K562 (cell line): Measurements from ENCODE around the gene C16orf92. TPM values are rescaled to one million over a fixed set of nuclear protein-coding genes. Genes with fewer than 3 reads are reported as not detected.

Experiments used
- ATAC-seq: fragments of 200-7000 bp; cut with Tn5 transposase; 3 replicates; pipeline ENCODE4 v1.9.1; 2020; ENCODE audit warnings: moderate library complexity
- BruUV-seq: library from RNA; stranded (reverse); fragments of 400-500 nt; replicated peaks from 2 replicates; lab custom pipeline; 2021; lab: Mats Ljungman, UMichigan
- CTCF ChIA-PET: fragments of 300-600 bp; formaldehyde crosslinking; extraction: SDS; loops from one replicate; lab custom pipeline; 2021; ENCODE audit warnings: low intra/inter-chr PET ratio; lab: Yijun Ruan, JAX
- POLR2A ChIA-PET: fragments of 300-600, 350-650 bp; sonication (Branson Sonifier 250); formaldehyde crosslinking; extraction: SDS; loops from one replicate; lab custom pipeline; 2021; ENCODE audit warnings: antibody characterized with exemption, inconsistent platforms; lab: Yijun Ruan, JAX
- DNase-seq, 4 experiments: peaks; one replicate each; pipeline versions ENCODE4 v3.0.0 to v3.0.0-alpha.2; 2011 to 2018; ENCODE audit warnings: low spot score in 3 of 4, mixed read lengths in 3 of 4; ENCODE audit errors: extremely low read depth in 1 of 4
- FAIRE-seq: peaks from 2 replicates; lab custom pipeline; 2011; peaks lifted over from hg19 to GRCh38; lab: Jason Lieb, UNC
- H2AFZ ChIP-seq: 2 replicates; pipeline ENCODE4 v1.6.0; 2011; ENCODE audit warnings: low read depth, low read length, control low read depth, inconsistent platforms
- H3K27ac ChIP-seq: fragments of 200-600 bp; 3 replicates; pipeline ENCODE4 v1.8.0; 2011; ENCODE audit warnings: low read depth, mild to moderate bottlenecking, control low read depth, inconsistent platforms, low read length, moderate library complexity, mixed read lengths; ENCODE audit errors: extremely low read depth
- H3K27me3 ChIP-seq, 2 experiments: fragments of 300-600 bp in 1 of 2; 2 replicates in 1 of 2; 3 replicates in 1 of 2; pipeline versions ENCODE4 v1.6.0 to v1.8.0; 2011; ENCODE audit warnings: inconsistent platforms in 2 of 2, low read length in 2 of 2, mild to moderate bottlenecking in 1 of 2, mixed read lengths in 1 of 2, moderate library complexity in 1 of 2; ENCODE audit not compliant: control insufficient read depth in 2 of 2, insufficient read depth in 2 of 2
- H3K36me3 ChIP-seq: fragments of 300-600 bp; 3 replicates; pipeline ENCODE4 v1.8.0; 2011; ENCODE audit warnings: mild to moderate bottlenecking, low read length, inconsistent platforms; ENCODE audit not compliant: control insufficient read depth, insufficient read depth
- H3K4me1 ChIP-seq, 2 experiments: fragments of 200-600 bp in 1 of 2; replicated peaks in 1 of 2; 2 replicates in 1 of 2; 3 replicates in 1 of 2; pipeline versions ENCODE4 v1.5.1 to v1.8.0; 2011; ENCODE audit warnings: inconsistent platforms in 2 of 2, low read length in 2 of 2, mild to moderate bottlenecking in 1 of 2, mixed read lengths in 1 of 2, moderate library complexity in 1 of 2; ENCODE audit not compliant: control insufficient read depth in 2 of 2, insufficient read depth in 2 of 2
- H3K4me2 ChIP-seq: 2 replicates; pipeline ENCODE4 v1.6.1; 2011; ENCODE audit warnings: low read length, control low read depth, inconsistent platforms, mixed read lengths; ENCODE audit not compliant: insufficient read depth
- H3K4me3 ChIP-seq: fragments of 200-600 bp; sonication (generic), shearing (Covaris generic); 2 replicates; pipeline ENCODE4 v1.5.1; 2016; ENCODE audit warnings: control low read depth, inconsistent platforms
- H3K79me2 ChIP-seq: fragments of 200-600 bp; 3 replicates; pipeline ENCODE4 v1.8.0; 2011; ENCODE audit warnings: low read length, inconsistent platforms; ENCODE audit not compliant: control insufficient read depth, insufficient read depth
- H3K9ac ChIP-seq, 2 experiments: 2 replicates each; pipeline versions ENCODE4 v1.6.0 to v1.6.1; 2011; ENCODE audit warnings: low read depth in 2 of 2, low read length in 2 of 2, control low read depth in 1 of 2, inconsistent platforms in 1 of 2, mild to moderate bottlenecking in 1 of 2, mixed read lengths in 1 of 2; ENCODE audit not compliant: insufficient read depth in 1 of 2
- H3K9me1 ChIP-seq: one replicate; pipeline ENCODE4 v1.6.0; 2011; ENCODE audit warnings: inconsistent platforms, mild to moderate bottlenecking, low read length, moderate library complexity; ENCODE audit not compliant: control insufficient read depth, insufficient read depth
- H3K9me3 ChIP-seq: replicated peaks from 2 replicates; pipeline ENCODE4 v1.5.1; 2011; ENCODE audit warnings: low read depth, low read length, inconsistent platforms; ENCODE audit not compliant: control insufficient read depth, insufficient read depth
- H4K20me1 ChIP-seq: replicated peaks from 2 replicates; pipeline ENCODE4 v1.6.1; 2011; ENCODE audit warnings: low read length, inconsistent platforms, mixed read lengths; ENCODE audit not compliant: control insufficient read depth, insufficient read depth
- GTF3C2 ChIP-seq: IDR thresholded peaks from 3 replicates; pipeline ENCODE4 v1.6.1; 2011; ENCODE audit warnings: borderline replicate concordance, mild to moderate bottlenecking, moderate library complexity; ENCODE audit not compliant: insufficient read length; ENCODE audit errors: extremely low read depth
- MYNN ChIP-seq, 2 experiments: sonication (generic); formaldehyde crosslinking in 1 of 2; IDR thresholded peaks; 2 replicates each; pipeline versions ENCODE4 v1.5.0 to v1.6.1; 2016 to 2020; ENCODE audit warnings: antibody characterized with exemption in 1 of 2, missing genetic modification reagents in 1 of 2
- NFIC ChIP-seq: fragments of 450-650 bp; IDR thresholded peaks from 2 replicates; pipeline ENCODE4 v1.6.1; 2017; ENCODE audit warnings: mild to moderate bottlenecking, inconsistent platforms
- SNIP1 ChIP-seq: fragments of 450-650 bp; IDR thresholded peaks from 2 replicates; pipeline ENCODE4 v1.7.1; 2017; ENCODE audit warnings: low read depth, mild to moderate bottlenecking
- ZKSCAN1 ChIP-seq: fragments of 150-350 bp; IDR thresholded peaks from 2 replicates; pipeline ENCODE4 v1.6.1; 2016; ENCODE audit warnings: low read depth, low read length
- ZNF253 ChIP-seq: fragments of 250-450 bp; sonication (Bioruptor Pico); conservative IDR thresholded peaks from 2 replicates; pipeline ENCODE4 v1.6.1; 2021; ENCODE audit warnings: mild to moderate bottlenecking
- ZNF324 ChIP-seq: fragments of 250-450 bp; sonication (Bioruptor Pico); IDR thresholded peaks from 2 replicates; pipeline ENCODE4 v1.4.0; 2020; ENCODE audit warnings: mild to moderate bottlenecking
- WGBS: fragments of 100-300 bp; shearing (Covaris generic); methylation state at CpG from one replicate; pipeline ENCODE4 v1.1.6; 2016; ENCODE audit warnings: low coverage, mixed read lengths; ENCODE audit not compliant: insufficient coverage; ENCODE audit errors: missing lambda C conversion rate; 5-methylcytosine and 5-hydroxymethylcytosine counted together
- in situ Hi-C: fragments of 300-500 bp; cut with MboI; formaldehyde crosslinking; loops from 4 replicates; pipeline ENCODE4 v1.15.0; 2018; ENCODE audit warnings: inconsistent platforms, mixed read lengths
- intact Hi-C: fragments of 100-400 bp; cut with micrococcal nuclease; formaldehyde crosslinking; loops from 2 replicates; pipeline ENCODE4 v1.14.2; 2022
- polyA plus RNA-seq, 8 experiments: library from polyadenylated mRNA; depleted of rRNA in 4 of 8; stranded (reverse) in 5 of 8; unstranded in 3 of 8; fragments of >200 nt; fragmentation: Nextera tagmentation in 2 of 8; fragmentation: Illumina TruSeq in 1 of 8; extraction: Ambion mirVana in 2 of 8; extraction: Trizol in 1 of 8; gene quantifications; 2 replicates each; pipeline versions ENCODE4 v1.2.1 to v1.2.3, GENCODE V29; 2011 to 2014; ENCODE audit warnings: inconsistent platforms in 1 of 8, missing spikeins in 1 of 8
- total RNA-seq, 7 experiments: library from RNA; depleted of rRNA in 6 of 7; stranded (reverse); fragments of >200 nt in 6 of 7; fragmentation: Illumina TruSeq in 2 of 7; extraction: Trizol in 2 of 7; gene quantifications; 2 replicates each; pipeline versions ENCODE4 v1.2.1 to v1.2.3, GENCODE V29; 2011 to 2021; ENCODE audit warnings: low replicate concordance in 1 of 7
- TF ChIP-seq, protein P1 (sequence below): sonication (generic); formaldehyde crosslinking; IDR thresholded peaks from 2 replicates; pipeline ENCODE4 v1.9.0; 2022; ENCODE audit warnings: mild to moderate bottlenecking, missing genetic modification reagents
- TF ChIP-seq, protein P2 (sequence below): sonication (generic); formaldehyde crosslinking; IDR thresholded peaks from 2 replicates; pipeline ENCODE4 v1.8.1; 2022; ENCODE audit warnings: missing genetic modification reagents
- TF ChIP-seq, protein P3 (sequence below), 2 experiments: fragments of 450-650 bp; IDR thresholded peaks; 2 replicates each; pipeline ENCODE4 v1.6.1; 2016
- TF ChIP-seq, protein P4 (sequence below): fragments of 250-450 bp; sonication (Bioruptor Pico); IDR thresholded peaks from 2 replicates; pipeline ENCODE4 v1.5.0; 2021; ENCODE audit warnings: mild to moderate bottlenecking, moderate library complexity

Gene C16orf92
- total and polyA plus RNA-seq, 9 of the 15 experiments (the other 6 are each of a cell fraction or from before 2014, with no cell fraction given) = not detected

DNA sequence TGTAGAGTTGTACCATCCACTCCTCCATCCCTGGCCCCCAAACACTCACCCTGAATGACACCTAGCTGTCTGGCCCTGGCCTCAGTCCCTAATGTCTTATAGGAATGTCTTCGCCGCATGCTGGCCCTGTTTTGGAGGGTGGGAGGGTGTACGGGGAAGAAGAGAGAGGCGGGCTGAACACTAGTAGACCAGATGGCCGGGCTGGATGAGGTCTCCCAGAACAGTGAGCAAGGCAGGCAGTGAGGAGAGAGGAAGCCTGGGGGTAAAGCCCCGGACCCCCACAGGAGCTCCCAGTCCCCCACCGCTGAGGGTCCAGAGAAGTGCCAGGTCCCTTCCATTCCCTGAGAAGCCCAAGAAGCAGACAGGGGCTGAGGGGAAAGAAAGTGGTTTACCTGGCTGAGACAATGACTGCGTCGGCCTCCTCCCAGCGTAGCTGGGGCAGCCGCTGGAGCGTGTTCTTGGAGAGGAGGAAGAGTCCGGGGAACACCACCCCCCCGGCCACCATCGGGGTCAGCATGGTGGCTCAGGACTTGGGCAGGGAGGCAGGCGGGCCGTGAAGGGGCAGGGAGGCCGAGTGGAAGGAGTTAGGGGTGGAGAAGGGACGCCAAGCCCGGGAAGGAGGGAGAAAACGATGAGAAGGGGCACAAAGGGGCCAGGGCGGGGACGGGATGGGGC, 7.2 kb downstream of the C16orf92 start:
- CTCF ChIA-PET = no interaction called here
- intact Hi-C loops (no loop called here), in situ Hi-C loops (no loop called here)
- no TSS peak for BruUV-seq
- Histone ChIP-seq H3K27me3 (peaks cover 16 to 67% of the 10 kb centered on the region in 2 experiments; a peak in 4 of 5 replicates), H3K9me1 (peaks cover 4% of the 10 kb centered on the region), H3K27ac (no peak overlapping the region), H3K4me2 (no peak overlapping the region), H3K79me2 (no peaks in the 10 kb centered on the region), H3K4me1 (peaks cover 0 to 31% of the 10 kb centered on the region in 2 experiments; a peak in 2 of 5 replicates), H4K20me1 (peaks cover 13% of the 10 kb centered on the region; the same call in 1 of the 2 replicates), H2AFZ (no peak overlapping the region), H3K9ac (no peak overlapping the region), H3K4me3 (no peak overlapping the region), H3K36me3 (no peaks in the 10 kb centered on the region), H3K9me3 (no peaks in the 10 kb centered on the region)
- WGBS = 21% methylated on average over 6 of the region's 23 CpGs
- no peak for FAIRE-seq
- DNase-seq = no peak
- POLR2A ChIA-PET = interaction anchor here (0.6 kb wide), 1 partner anchor 47 kb away, joined by 3 read pairs; no protein-coding TSS in a partner anchor
- ATAC-seq = no peak
- TF ChIP-seq GTF3C2 (no peak), NFIC (no peak), ZKSCAN1 (no peak), ZNF324 (CRISPR knock-in tag) (no peak), MYNN (IDR thresholded peaks at IDR 0.05) (no peak), MYNN (CRISPR knock-in tag; IDR thresholded peaks at IDR 0.05) (no peak), SNIP1 (no peak), ZNF253 (CRISPR knock-in tag) (no peak)
- TF ChIP-seq, protein P1, sequence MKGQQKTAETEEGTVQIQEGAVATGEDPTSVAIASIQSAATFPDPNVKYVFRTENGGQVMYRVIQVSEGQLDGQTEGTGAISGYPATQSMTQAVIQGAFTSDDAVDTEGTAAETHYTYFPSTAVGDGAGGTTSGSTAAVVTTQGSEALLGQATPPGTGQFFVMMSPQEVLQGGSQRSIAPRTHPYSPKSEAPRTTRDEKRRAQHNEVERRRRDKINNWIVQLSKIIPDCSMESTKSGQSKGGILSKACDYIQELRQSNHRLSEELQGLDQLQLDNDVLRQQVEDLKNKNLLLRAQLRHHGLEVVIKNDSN (CRISPR knock-in tag) = no peak
- TF ChIP-seq, protein P2, sequence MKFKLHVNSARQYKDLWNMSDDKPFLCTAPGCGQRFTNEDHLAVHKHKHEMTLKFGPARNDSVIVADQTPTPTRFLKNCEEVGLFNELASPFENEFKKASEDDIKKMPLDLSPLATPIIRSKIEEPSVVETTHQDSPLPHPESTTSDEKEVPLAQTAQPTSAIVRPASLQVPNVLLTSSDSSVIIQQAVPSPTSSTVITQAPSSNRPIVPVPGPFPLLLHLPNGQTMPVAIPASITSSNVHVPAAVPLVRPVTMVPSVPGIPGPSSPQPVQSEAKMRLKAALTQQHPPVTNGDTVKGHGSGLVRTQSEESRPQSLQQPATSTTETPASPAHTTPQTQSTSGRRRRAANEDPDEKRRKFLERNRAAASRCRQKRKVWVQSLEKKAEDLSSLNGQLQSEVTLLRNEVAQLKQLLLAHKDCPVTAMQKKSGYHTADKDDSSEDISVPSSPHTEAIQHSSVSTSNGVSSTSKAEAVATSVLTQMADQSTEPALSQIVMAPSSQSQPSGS (CRISPR knock-in tag) = no peak
- TF ChIP-seq, protein P3, sequence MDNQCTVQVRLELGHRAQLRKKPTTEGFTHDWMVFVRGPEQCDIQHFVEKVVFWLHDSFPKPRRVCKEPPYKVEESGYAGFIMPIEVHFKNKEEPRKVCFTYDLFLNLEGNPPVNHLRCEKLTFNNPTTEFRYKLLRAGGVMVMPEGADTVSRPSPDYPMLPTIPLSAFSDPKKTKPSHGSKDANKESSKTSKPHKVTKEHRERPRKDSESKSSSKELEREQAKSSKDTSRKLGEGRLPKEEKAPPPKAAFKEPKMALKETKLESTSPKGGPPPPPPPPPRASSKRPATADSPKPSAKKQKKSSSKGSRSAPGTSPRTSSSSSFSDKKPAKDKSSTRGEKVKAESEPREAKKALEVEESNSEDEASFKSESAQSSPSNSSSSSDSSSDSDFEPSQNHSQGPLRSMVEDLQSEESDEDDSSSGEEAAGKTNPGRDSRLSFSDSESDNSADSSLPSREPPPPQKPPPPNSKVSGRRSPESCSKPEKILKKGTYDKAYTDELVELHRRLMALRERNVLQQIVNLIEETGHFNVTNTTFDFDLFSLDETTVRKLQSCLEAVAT (IDR thresholded peaks at IDR 0.05) = no peak
- TF ChIP-seq, protein P4, sequence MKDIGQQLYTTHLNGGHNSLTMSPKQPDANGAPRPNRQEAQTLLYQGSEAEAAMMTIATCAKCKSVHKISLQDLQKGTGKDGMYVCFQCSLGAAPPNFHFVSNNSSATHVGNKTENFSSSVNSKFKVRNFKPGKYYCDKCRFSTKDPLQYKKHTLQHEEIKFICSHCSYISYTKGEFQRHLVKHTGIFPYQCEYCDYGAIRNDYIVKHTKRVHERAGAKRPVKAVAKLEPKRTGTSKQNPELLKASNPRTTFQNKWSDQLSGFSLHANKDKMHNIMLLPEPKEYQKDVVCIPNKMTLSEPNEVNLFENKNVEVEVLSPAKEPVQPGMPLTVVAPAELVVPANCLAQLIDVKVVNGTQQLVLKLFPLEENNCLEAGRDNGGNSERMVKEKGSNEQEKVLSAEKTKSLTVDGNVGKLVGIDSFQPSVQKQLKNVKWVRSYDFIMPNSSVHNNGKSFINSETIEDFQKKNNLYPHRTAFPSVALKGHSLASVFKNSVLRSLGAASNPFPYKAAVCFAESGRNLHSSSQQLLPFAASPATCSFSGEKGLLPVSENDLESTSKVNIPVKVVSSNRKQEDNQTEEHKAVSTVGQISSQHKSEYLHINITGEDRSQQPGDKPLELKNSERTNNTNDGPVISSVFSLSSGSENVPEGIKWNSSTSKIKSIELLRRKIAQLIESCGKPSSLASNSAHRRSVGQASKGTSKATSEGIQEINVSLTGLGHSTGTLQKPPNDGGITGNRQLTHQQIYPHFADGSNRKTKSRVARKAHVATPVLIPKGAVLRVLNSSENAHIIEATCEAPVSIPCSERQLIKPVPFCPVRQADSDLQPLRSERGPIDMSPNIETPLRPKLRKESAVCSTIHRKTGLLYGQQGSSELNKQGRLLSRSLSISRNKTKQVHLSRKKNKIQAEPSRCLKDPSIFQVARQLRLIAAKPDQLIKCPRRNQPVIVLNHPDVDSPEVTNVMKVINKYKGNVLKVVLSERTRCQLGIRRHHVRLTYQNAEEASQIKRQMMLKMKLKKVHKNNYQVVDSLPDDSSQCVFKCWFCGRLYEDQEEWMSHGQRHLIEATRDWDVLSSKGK (CRISPR knock-in tag) = no peak
